IMR-90 (cell line): ENCODE results near the gene SNAP25. TPM values are rescaled to one million over a fixed set of nuclear protein-coding genes. Genes with fewer than 3 reads are reported as not detected.

Source experiments
- ATAC-seq: fragments of 200-7000 bp; cut with Tn5 transposase; 2 replicates; pipeline ENCODE4 v1.9.1; 2020; ENCODE audit warnings: low read depth, mild to moderate bottlenecking, moderate library complexity
- BruUV-seq: library from RNA; stranded (reverse); fragments of 400-500 nt; replicated peaks from 2 replicates; lab custom pipeline; 2021; lab: Mats Ljungman, UMichigan
- CTCF ChIA-PET: fragments of 300-600 bp; formaldehyde crosslinking; extraction: SDS; loops from one replicate; lab custom pipeline; 2021; ENCODE audit warnings: antibody characterized with exemption; lab: Yijun Ruan, JAX
- POLR2A ChIA-PET: fragments of 300-600 bp; sonication (Branson Sonifier 250); formaldehyde crosslinking; loops from one replicate; lab custom pipeline; 2022; ENCODE audit warnings: antibody characterized with exemption; ENCODE audit not compliant: unreplicated experiment; lab: Charles Lee
- DNase-seq: peaks from one replicate; pipeline ENCODE4 v3.0.0; 2013
- H2AFZ ChIP-seq: replicated peaks from 2 replicates; pipeline ENCODE3; 2013; ENCODE audit warnings: low read length, mild to moderate bottlenecking; ENCODE audit not compliant: poor library complexity
- H2AK5ac ChIP-seq: 2 replicates; pipeline ENCODE4 v1.6.1; 2013; ENCODE audit warnings: low read depth, low read length, inconsistent platforms
- H2AK9ac ChIP-seq: replicated peaks from 2 replicates; pipeline ENCODE3; 2013; ENCODE audit warnings: mild to moderate bottlenecking, low read depth, low read length, moderate library complexity; ENCODE audit not compliant: poor library complexity
- H2BK120ac ChIP-seq: 2 replicates; pipeline ENCODE4 v1.6.1; 2013; ENCODE audit warnings: low read depth, low read length, inconsistent platforms
- H2BK15ac ChIP-seq: 3 replicates; pipeline ENCODE4 v1.6.1; 2013; ENCODE audit warnings: low read depth, low read length, inconsistent platforms
- H2BK20ac ChIP-seq: 2 replicates; pipeline ENCODE4 v1.6.1; 2013; ENCODE audit warnings: low read depth, mild to moderate bottlenecking, inconsistent platforms, low read length, moderate library complexity
- H2BK5ac ChIP-seq: 2 replicates; pipeline ENCODE4 v1.6.1; 2013; ENCODE audit warnings: mild to moderate bottlenecking, low read depth, low read length, inconsistent platforms; ENCODE audit not compliant: poor library complexity, severe bottlenecking
- H3K14ac ChIP-seq: replicated peaks from 2 replicates; pipeline ENCODE4 v1.6.1; 2013; ENCODE audit warnings: low read depth, low read length, inconsistent platforms
- H3K18ac ChIP-seq: 2 replicates; pipeline ENCODE4 v1.6.1; 2013; ENCODE audit warnings: low read depth, low read length, control low read depth
- H3K23ac ChIP-seq: 2 replicates; pipeline ENCODE4 v1.6.1; 2013; ENCODE audit warnings: low read depth, low read length, inconsistent platforms
- H3K27ac ChIP-seq: 2 replicates; pipeline ENCODE4 v1.5.1; 2013; ENCODE audit warnings: mild to moderate bottlenecking, control low read depth, low read length; ENCODE audit not compliant: insufficient read depth
- H3K27me3 ChIP-seq: 2 replicates; pipeline ENCODE4 v1.6.1; 2013; ENCODE audit warnings: low read length; ENCODE audit not compliant: control insufficient read depth, insufficient read depth
- H3K36me3 ChIP-seq: 2 replicates; pipeline ENCODE4 v1.6.1; 2013; ENCODE audit warnings: low read length, mixed read lengths; ENCODE audit not compliant: control insufficient read depth, insufficient read depth
- H3K4ac ChIP-seq: 2 replicates; pipeline ENCODE4 v1.6.1; 2013; ENCODE audit warnings: low read depth, low read length, inconsistent platforms
- H3K4me1 ChIP-seq: 2 replicates; pipeline ENCODE4 v1.6.1; 2013; ENCODE audit warnings: low read length, mixed read lengths; ENCODE audit not compliant: control insufficient read depth, insufficient read depth
- H3K4me2 ChIP-seq: 2 replicates; pipeline ENCODE4 v1.6.1; 2013; ENCODE audit warnings: low read depth, mild to moderate bottlenecking, control low read depth, low read length, moderate library complexity
- H3K4me3 ChIP-seq: 2 replicates; pipeline ENCODE4 v1.5.1; 2013; ENCODE audit warnings: low read depth, mild to moderate bottlenecking, control low read depth, low read length, moderate library complexity; ENCODE audit not compliant: insufficient read depth
- H3K56ac ChIP-seq: 2 replicates; pipeline ENCODE4 v1.6.1; 2013; ENCODE audit warnings: low read length, inconsistent platforms; ENCODE audit not compliant: insufficient read depth; ENCODE audit errors: extremely low read depth
- H3K79me1 ChIP-seq, 2 experiments: 2 replicates each; pipeline ENCODE4 v1.6.1; 2013; ENCODE audit warnings: low read length in 2 of 2, inconsistent platforms in 1 of 2, low read depth in 1 of 2
- H3K9ac ChIP-seq: 2 replicates; pipeline ENCODE4 v1.6.1; 2013; ENCODE audit warnings: low read depth, low read length, control low read depth
- H3K9me1 ChIP-seq: 2 replicates; pipeline ENCODE4 v1.6.1; 2013; ENCODE audit warnings: low read length, inconsistent platforms; ENCODE audit not compliant: insufficient read depth
- H3K9me3 ChIP-seq: 2 replicates; pipeline ENCODE4 v1.6.1; 2013; ENCODE audit warnings: low read length; ENCODE audit not compliant: control insufficient read depth, insufficient read depth
- H4K20me1 ChIP-seq: 2 replicates; pipeline ENCODE4 v1.6.1; 2013; ENCODE audit warnings: low read length, inconsistent platforms; ENCODE audit not compliant: insufficient read depth
- H4K5ac ChIP-seq: 2 replicates; pipeline ENCODE4 v1.6.1; 2013; ENCODE audit warnings: mild to moderate bottlenecking, low read depth, low read length, control low read depth
- H4K8ac ChIP-seq, 2 experiments: 2 replicates each; pipeline ENCODE4 v1.6.1; 2013; ENCODE audit warnings: low read depth in 2 of 2, low read length in 2 of 2, control low read depth in 1 of 2, inconsistent platforms in 1 of 2
- H4K91ac ChIP-seq: 2 replicates; pipeline ENCODE4 v1.6.1; 2013; ENCODE audit warnings: low read depth, low read length, inconsistent platforms; ENCODE audit not compliant: insufficient read depth
- BHLHE40 ChIP-seq: fragments of 150-350 bp; IDR thresholded peaks from 2 replicates; pipeline ENCODE4 v1.6.1; 2016; ENCODE audit warnings: mild to moderate bottlenecking, low read depth, low read length
- ELK1 ChIP-seq: fragments of 150-350 bp; IDR thresholded peaks from 2 replicates; pipeline ENCODE4 v1.6.1; 2016; ENCODE audit warnings: low read depth, mild to moderate bottlenecking, low read length, moderate library complexity, borderline replicate concordance
- FOS ChIP-seq: fragments of 150-350 bp; IDR thresholded peaks from 2 replicates; pipeline ENCODE4 v1.6.1; 2016; ENCODE audit warnings: low read depth, low read length
- MAFK ChIP-seq: IDR thresholded peaks from 2 replicates; pipeline ENCODE4 v1.6.1; 2012; ENCODE audit warnings: low read depth, low read length, improper control_type of control experiment
- NFE2L2 ChIP-seq: fragments of 150-350 bp; IDR thresholded peaks from 2 replicates; pipeline ENCODE4 v1.6.1; 2016; ENCODE audit warnings: low read depth, mild to moderate bottlenecking, low read length
- POLR2A ChIP-seq: IDR thresholded peaks from 2 replicates; pipeline ENCODE4 v1.6.1; 2012; ENCODE audit warnings: mild to moderate bottlenecking, low read depth, low read length
- RCOR1 ChIP-seq: IDR thresholded peaks from 2 replicates; pipeline ENCODE4 v1.6.1; 2012; ENCODE audit warnings: mild to moderate bottlenecking, low read length, improper control_type of control experiment; ENCODE audit not compliant: insufficient replicate concordance
- RFX5 ChIP-seq: IDR thresholded peaks from 2 replicates; pipeline ENCODE4 v1.8.0; 2012; ENCODE audit warnings: low read depth, mild to moderate bottlenecking, low read length, moderate library complexity
- SMC3 ChIP-seq: fragments of 150-350 bp; IDR thresholded peaks from 2 replicates; pipeline ENCODE4 v1.6.1; 2016; ENCODE audit warnings: low read depth, mild to moderate bottlenecking, antibody characterized with exemption, low read length, moderate library complexity
- WGBS, 2 experiments: methylation state at CpG; one replicate each; pipeline versions ENCODE4 v1.1.5 to v1.1.7; 2013; ENCODE audit warnings: missing lambda C conversion rate in 2 of 2; ENCODE audit not compliant: insufficient read length in 1 of 2; ENCODE audit errors: extremely low coverage in 2 of 2; 5-methylcytosine and 5-hydroxymethylcytosine counted together
- dilution Hi-C: fragments of 300-500 bp; cut with HindIII; formaldehyde crosslinking; loops from one replicate; pipeline ENCODE4 v1.14.3; 2018; ENCODE audit warnings: low sequenced_read_pairs; ENCODE audit not compliant: unreplicated experiment
- in situ Hi-C: fragments of 300-500 bp; cut with MboI; formaldehyde crosslinking; loops from 3 replicates; pipeline ENCODE4 v1.14.3; 2019; ENCODE audit warnings: low sequenced_read_pairs, inconsistent platforms, mixed read lengths
- intact Hi-C: fragments of 100-400 bp; cut with micrococcal nuclease; formaldehyde crosslinking; loops from 2 replicates; pipeline ENCODE4 v1.10.0; 2022
- polyA plus RNA-seq, 3 experiments: library from polyadenylated mRNA; depleted of rRNA; stranded (reverse); fragments of >200 nt; gene quantifications; 2 replicates each; pipeline ENCODE4 v1.2.3, GENCODE V29; 2012; ENCODE audit warnings: low replicate concordance in 1 of 3
- total RNA-seq: library from RNA; depleted of rRNA; stranded (reverse); fragments of >200 nt; gene quantifications from 2 replicates; pipeline ENCODE4 v1.2.3, GENCODE V29; 2012
- TF ChIP-seq, protein P1 (sequence below): fragments of 150-350 bp; IDR thresholded peaks from 2 replicates; pipeline ENCODE4 v1.6.1; 2017; ENCODE audit warnings: mild to moderate bottlenecking, antibody characterized with exemption, low read length, low read depth
- TF ChIP-seq, protein P2 (sequence below): conservative IDR thresholded peaks from 2 replicates; pipeline ENCODE4 v1.5.1; 2012; ENCODE audit warnings: mild to moderate bottlenecking, low read depth, low read length, improper control_type of control experiment

The SNAP25 gene
- total and polyA plus RNA-seq, 2 of the 4 experiments (the other 2 are of a cell fraction): 1.1 to 2.8 TPM

DNA sequence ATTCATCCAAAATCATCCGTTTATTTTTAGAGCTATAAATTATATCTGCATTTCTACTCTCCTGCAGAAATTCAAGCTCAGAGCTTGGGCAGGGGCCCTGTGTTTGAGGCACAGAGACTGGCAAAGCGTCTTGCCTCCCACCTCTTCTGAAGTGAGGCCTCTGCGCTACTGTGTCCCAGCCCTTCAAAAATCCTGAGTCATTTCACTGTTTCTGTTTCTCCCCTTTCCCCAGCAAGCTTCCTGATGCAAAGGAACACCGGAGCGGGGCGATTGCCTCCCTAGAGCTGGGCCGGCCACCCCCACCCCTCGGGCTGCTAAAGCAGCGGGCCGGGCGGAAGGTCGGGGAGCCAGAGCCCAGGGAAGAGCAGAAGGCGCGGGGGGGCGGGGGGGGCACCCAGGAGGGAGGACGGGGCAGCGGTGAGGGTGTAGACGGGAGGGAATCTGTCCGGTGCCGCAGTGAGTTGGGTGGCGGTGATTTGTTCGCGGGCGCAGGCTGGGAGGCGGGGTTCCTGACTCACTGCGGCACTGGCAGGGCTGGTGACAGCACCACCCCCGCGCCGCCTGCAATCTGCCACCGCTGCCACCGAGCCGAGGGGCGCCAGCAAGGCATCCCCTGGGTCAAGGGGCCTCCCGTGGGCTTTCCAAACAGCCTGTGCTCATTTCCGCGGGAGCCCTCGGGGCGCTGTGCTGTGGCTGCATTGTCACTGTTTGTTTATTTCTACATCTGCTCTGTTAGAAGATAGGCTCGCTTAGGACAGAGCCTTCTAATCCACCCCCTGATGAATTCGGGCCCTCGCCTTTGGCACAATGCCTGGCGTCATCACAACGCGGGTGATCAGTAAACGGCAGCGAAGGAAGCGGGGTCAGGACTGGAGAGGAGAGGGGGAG is 46.5 kb upstream of the SNAP25 start:
- peak overlapping the region; percentile 25 for H3K9ac ChIP-seq
- CTCF ChIA-PET: no interaction called here
- no peaks in the 10 kb centered on the region for H4K20me1 ChIP-seq
- H3K14ac ChIP-seq: peak overlapping the region; percentile 68
- no peaks in the 10 kb centered on the region for H3K79me1 ChIP-seq
- no peak overlapping the region for H2BK5ac ChIP-seq
- H3K4me3 ChIP-seq: peak overlapping the region; percentile 27
- H4K8ac ChIP-seq: peak overlapping the region; percentile 52 to 80; a peak in 3 of 4 replicates
- peak overlapping the region; percentile 38; the same call in 1 of the 2 replicates for H4K91ac ChIP-seq
- BruUV-seq: no TSS peak
- no peak for TF ChIP-seq POLR2A
- TF ChIP-seq, protein P1, sequence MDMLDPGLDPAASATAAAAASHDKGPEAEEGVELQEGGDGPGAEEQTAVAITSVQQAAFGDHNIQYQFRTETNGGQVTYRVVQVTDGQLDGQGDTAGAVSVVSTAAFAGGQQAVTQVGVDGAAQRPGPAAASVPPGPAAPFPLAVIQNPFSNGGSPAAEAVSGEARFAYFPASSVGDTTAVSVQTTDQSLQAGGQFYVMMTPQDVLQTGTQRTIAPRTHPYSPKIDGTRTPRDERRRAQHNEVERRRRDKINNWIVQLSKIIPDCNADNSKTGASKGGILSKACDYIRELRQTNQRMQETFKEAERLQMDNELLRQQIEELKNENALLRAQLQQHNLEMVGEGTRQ: no peak
- TF ChIP-seq ELK1: no peak
- TF ChIP-seq NFE2L2: no peak
- TF ChIP-seq MAFK: no peak
- TF ChIP-seq RFX5: no peak
- no peak for TF ChIP-seq BHLHE40
- TF ChIP-seq SMC3: no peak
- TF ChIP-seq RCOR1: no peak
- no peak for TF ChIP-seq FOS
- TF ChIP-seq, protein P2, sequence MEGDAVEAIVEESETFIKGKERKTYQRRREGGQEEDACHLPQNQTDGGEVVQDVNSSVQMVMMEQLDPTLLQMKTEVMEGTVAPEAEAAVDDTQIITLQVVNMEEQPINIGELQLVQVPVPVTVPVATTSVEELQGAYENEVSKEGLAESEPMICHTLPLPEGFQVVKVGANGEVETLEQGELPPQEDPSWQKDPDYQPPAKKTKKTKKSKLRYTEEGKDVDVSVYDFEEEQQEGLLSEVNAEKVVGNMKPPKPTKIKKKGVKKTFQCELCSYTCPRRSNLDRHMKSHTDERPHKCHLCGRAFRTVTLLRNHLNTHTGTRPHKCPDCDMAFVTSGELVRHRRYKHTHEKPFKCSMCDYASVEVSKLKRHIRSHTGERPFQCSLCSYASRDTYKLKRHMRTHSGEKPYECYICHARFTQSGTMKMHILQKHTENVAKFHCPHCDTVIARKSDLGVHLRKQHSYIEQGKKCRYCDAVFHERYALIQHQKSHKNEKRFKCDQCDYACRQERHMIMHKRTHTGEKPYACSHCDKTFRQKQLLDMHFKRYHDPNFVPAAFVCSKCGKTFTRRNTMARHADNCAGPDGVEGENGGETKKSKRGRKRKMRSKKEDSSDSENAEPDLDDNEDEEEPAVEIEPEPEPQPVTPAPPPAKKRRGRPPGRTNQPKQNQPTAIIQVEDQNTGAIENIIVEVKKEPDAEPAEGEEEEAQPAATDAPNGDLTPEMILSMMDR: no peak
- peaks cover 3% of the 10 kb centered on the region; the same call in 1 of the 2 replicates for H3K9me3 ChIP-seq
- H2AK9ac ChIP-seq: no peak overlapping the region
- DNase-seq: peak; percentile 25
- in situ Hi-C loops (no loop called here), intact Hi-C loops (no loop called here), dilution Hi-C loops (no loop called here)
- no peaks in the 10 kb centered on the region for H3K36me3 ChIP-seq
- H3K23ac ChIP-seq: peak overlapping the region; percentile 84; the same call in 1 of the 2 replicates
- H2BK15ac ChIP-seq: no peak overlapping the region
- H3K18ac ChIP-seq: no peak overlapping the region; the same call in none of the 2 replicates
- H2AFZ ChIP-seq: peak overlapping the region; percentile 89
- WGBS, 2 experiments: 3% methylated on average over 13 of the region's 47 CpGs; no CpG with 5 or more reads in 1 of the 2 experiments
- peaks cover 6% of the 10 kb centered on the region for H3K27me3 ChIP-seq
- H3K27ac ChIP-seq: peak overlapping the region; percentile 37
- peak; percentile 92 for ATAC-seq
- H2BK20ac ChIP-seq: no peak overlapping the region
- no peaks in the 10 kb centered on the region; the same call in 1 of the 2 replicates for H3K9me1 ChIP-seq
- no peak overlapping the region for H2AK5ac ChIP-seq
- H4K5ac ChIP-seq: peak overlapping the region; percentile 5
- peak overlapping the region; percentile 36; the same call in 1 of the 2 replicates for H3K4ac ChIP-seq
- peaks cover 2% of the 10 kb centered on the region; the same call in 1 of the 2 replicates for H3K4me1 ChIP-seq
- H3K4me2 ChIP-seq: peak overlapping the region; percentile 63
- peak overlapping the region; percentile 59; the same call in 1 of the 2 replicates for H2BK120ac ChIP-seq
- POLR2A ChIA-PET: interaction anchor here (0.6 kb wide), 1 partner anchor 9 kb away, joined by 3 read pairs; no protein-coding TSS in a partner anchor
- 0 out of 2 replicates have a peak overlapping the region, but pooled peaks have one; percentile 3 for H3K56ac ChIP-seq
